Motor neuron (in vitro differentiated cells): ENCODE measurements around the gene KL. TPM values are rescaled to one million over a fixed set of nuclear protein-coding genes. Genes with fewer than 3 reads are reported as not detected.
A peak's percentile ranks its signal among the peaks of the same experiment; 100 is the strongest.

ENCODE experiments used
- ATAC-seq, 8 experiments: fragments of 200-7000 bp; cut with Tn5 transposase; replicated peaks in 6 of 8; 2 replicates each; pipeline ENCODE4 v1.8.0; 2021; ENCODE audit warnings: mild to moderate bottlenecking in 8 of 8, moderate library complexity in 8 of 8
- H3K27ac ChIP-seq, 2 donors: fragments of 250-450 bp; sonication (Bioruptor Pico); 2 replicates each; pipeline ENCODE4 v1.9.0; 2021; ENCODE audit warnings: antibody characterized with exemption in 2 of 2, mild to moderate bottlenecking in 2 of 2, moderate library complexity in 1 of 2
- H3K4me1 ChIP-seq, 2 donors: fragments of 250-450 bp; sonication (Bioruptor Pico); replicated peaks in 1 of 2; 2 replicates each; pipeline ENCODE4 v1.6.1; 2021; ENCODE audit warnings: antibody characterized with exemption in 2 of 2, mild to moderate bottlenecking in 2 of 2, moderate library complexity in 1 of 2
- H3K4me3 ChIP-seq, 5 donors: fragments of 250-450 bp; sonication (Bioruptor Pico); 2 replicates each; pipeline ENCODE4 v1.9.0; 2021; ENCODE audit warnings: antibody characterized with exemption in 5 of 5, mild to moderate bottlenecking in 5 of 5, moderate library complexity in 4 of 5
- WGBS, 10 experiments: fragments of 450-650 bp; shearing (Covaris generic); methylation state at CpG; one replicate each; pipeline ENCODE4 v1.0.0; 2022; 5-methylcytosine and 5-hydroxymethylcytosine counted together
- in situ Hi-C, 9 experiments: fragments of 400-800 bp; cut with MboI; loops; one replicate each; pipeline ENCODE4 v1.15.0; 2021; ENCODE audit warnings: low sequenced_read_pairs in 9 of 9, low pct_unique_long_range_greater_than_20kb in 2 of 9; ENCODE audit not compliant: unreplicated experiment in 9 of 9
- total RNA-seq, 8 experiments: library from RNA; unstranded; fragments of 300-600 nt; gene quantifications; 2 replicates each; pipeline versions ENCODE4 v1.2.3 to v1.2.4, GENCODE V29; 2022

Gene KL
- total RNA-seq, 8 experiments from 2014 or later, result 0.05 to 13.1 (median 0.14) TPM

GRCh38 chr13:33080972-33081590 lies 64.9 kb downstream of the KL start:
- in situ Hi-C loops, result no loop called here
- H3K4me1 ChIP-seq, result peaks cover 1 to 6% of the 10 kb centered on the region in 2 donors
- 12 to 89% (median 61%) methylated on average over 2 to 5 of the region's 5 CpGs for WGBS, 10 experiments
- no peak for ATAC-seq
- H3K27ac ChIP-seq, result no peak overlapping the region
- H3K4me3 ChIP-seq, result no peak overlapping the region

DNA sequence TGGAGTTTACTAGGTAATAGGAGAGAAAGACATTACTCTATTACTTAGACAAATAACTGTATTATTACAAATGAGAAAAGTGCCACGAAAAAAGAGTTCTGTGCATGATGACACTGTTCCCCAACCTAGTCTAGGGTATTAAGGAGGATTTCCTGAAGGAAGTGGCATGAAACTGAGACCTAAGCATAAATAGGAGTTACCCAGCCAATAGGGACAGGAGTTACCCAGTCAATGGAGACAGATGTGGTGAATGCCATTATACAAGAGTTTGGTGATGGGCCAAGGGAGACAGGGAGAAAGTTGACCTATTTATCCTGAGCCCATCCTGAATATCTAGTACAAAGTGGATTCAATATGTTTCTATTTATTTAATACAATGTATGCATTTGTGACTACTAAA lies 65.4 kb downstream of the KL start:
- no peaks in the 10 kb centered on the region for H3K4me1 ChIP-seq
- no peak overlapping the region for H3K4me3 ChIP-seq
- no peak for ATAC-seq
- in situ Hi-C loops, result no loop called here
- 22 to 67% (median 56%) methylated on average over 1 of the region's 1 CpG; no CpG with 5 or more reads in 2 of the 10 experiments for WGBS, 10 experiments
- H3K27ac ChIP-seq, result no peak overlapping the region

DNA sequence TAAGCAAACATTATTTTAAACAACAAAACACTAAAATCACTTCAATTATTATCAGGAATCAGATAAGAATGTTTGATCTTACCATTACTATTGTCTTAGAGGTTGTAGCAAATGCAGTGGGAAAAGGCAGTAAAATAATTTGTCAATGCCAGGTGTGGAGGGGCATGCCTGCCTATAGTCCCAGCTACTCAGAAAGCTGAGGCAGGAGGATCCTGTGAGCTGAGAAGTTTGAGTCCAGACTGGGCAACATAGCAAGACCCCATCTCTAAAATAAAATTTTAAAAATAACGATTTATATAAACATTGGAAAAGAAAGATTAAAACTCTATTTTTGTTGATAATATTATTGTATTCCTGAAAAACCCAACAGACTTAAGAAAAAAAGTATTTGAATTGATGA lies 66.8 kb downstream of the KL start:
- Histone ChIP-seq H3K4me3 (no peak overlapping the region), H3K4me1 (no peaks in the 10 kb centered on the region), H3K27ac (no peak overlapping the region)
- 88 to 100% (median 100%) methylated on average over 1 of the region's 1 CpG; no CpG with 5 or more reads in 1 of the 10 experiments for WGBS, 10 experiments
- in situ Hi-C loops, result no loop called here
- no peak for ATAC-seq

DNA sequence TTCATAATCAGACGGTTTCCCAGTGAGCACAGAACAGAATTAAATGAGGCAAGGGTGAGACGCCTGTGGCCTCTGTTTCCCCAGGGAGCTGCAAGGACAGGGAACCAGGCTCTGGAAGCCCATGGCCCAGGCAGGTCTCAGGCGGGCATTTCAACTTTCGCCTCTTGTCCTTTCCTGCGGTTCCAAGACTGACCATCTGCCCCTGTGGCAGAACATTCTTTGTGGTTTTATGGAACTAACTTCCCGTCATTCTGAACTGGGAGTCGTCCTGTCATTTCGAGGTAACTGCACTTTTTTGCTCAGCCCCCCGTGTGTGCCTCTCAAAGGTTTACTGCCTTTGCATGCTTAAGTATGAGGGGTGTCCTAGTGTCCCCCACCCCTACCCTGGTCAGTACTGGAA lies 70.9 kb downstream of the KL start:
- no peak for ATAC-seq
- in situ Hi-C loops, result no loop called here
- 86 to 100% (median 90%) methylated on average over 2 to 8 of the region's 9 CpGs; no CpG with 5 or more reads in 5 of the 10 experiments for WGBS, 10 experiments
- H3K4me3 ChIP-seq, result no peak overlapping the region
- H3K4me1 ChIP-seq, result peaks cover 20 to 28% of the 10 kb centered on the region in 2 donors
- no peak overlapping the region for H3K27ac ChIP-seq

DNA sequence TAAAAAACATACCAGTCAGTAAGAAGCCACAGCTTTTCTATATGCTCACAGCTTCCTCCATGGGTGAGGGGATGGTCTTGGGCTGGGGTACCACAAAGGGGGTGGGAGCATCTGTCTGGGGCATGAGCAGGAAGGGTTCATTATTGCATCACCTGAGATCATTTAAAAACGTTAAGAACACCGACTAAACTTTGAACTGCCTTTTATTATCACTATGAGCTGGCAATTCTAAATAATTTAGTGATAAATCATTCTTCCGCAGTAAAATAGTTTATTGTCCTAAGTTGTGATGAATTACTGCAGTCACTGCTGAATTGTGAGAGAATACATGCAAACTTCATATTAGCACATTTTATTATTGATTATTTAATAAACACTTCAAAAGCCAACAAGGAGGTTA lies 71.6 kb downstream of the KL start:
- Histone ChIP-seq H3K4me1 (peaks cover 23 to 30% of the 10 kb centered on the region in 2 donors), H3K27ac (no peak overlapping the region), H3K4me3 (no peak overlapping the region)
- WGBS, 10 experiments, result 17 to 92% (median 50%) methylated on average over 1 to 3 of the region's 3 CpGs; no CpG with 5 or more reads in 2 of the 10 experiments
- in situ Hi-C loops, result no loop called here
- ATAC-seq, result peak in 1 of 8 experiments; percentile 30

GRCh38 chr13:33089311-33089710 lies 73.1 kb downstream of the KL start:
- Histone ChIP-seq H3K4me1 (peaks cover 23 to 30% of the 10 kb centered on the region in 2 donors), H3K4me3 (no peak overlapping the region), H3K27ac (no peak overlapping the region)
- in situ Hi-C loops, result no loop called here
- WGBS, 10 experiments, result 93 to 100% (median 97%) methylated on average over 1 to 3 of the region's 3 CpGs; no CpG with 5 or more reads in 6 of the 10 experiments
- peak in 2 of 8 experiments; percentile 30 to 31 for ATAC-seq

DNA sequence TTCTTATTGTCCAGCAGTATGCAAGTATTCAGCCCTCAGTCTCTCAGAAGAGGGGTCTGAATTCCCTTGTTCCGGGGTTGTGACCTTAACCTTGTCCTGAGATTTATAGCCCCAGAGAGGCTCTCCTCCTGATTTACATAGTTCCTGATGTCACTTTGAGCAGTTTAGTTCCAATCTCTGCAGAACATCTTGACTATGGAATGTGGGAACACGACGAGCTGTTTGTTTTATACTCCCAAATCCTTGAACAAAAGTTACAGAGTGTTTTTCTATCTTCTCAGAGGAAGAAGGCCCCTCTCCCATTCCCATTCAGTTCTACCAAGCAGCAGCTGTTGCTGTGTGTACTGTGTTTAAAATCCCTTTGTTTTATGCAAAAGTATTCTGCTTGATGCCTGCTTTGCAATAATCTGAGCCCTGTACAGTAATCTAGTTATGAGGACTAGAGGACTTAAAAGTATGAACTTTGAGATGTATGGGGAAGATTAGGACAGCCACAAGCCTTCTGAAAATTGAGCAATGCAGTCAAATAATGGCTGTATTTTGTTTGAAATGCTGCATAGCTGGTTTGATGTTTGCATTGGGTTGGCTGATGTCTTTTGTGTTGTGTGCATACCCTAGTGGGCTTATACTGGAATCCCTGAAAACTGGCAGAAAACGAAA lies 74.7 kb downstream of the KL start:
- H3K4me1 ChIP-seq, result peaks cover 23 to 30% of the 10 kb centered on the region in 2 donors
- H3K27ac ChIP-seq, result peak overlapping the region in 1 of 2 donors; percentile 62
- WGBS, 10 experiments, result 13 to 100% (median 60%) methylated on average over 1 to 4 of the region's 4 CpGs; no CpG with 5 or more reads in 1 of the 10 experiments
- in situ Hi-C loops, result no loop called here
- H3K4me3 ChIP-seq, result no peak overlapping the region
- ATAC-seq, result peak in 5 of 8 experiments; percentile 22 to 48 (median 28)

- in situ Hi-C loops, result no loop called here
- peak overlapping the region in 1 of 2 donors; percentile 62 for H3K27ac ChIP-seq
- no peak overlapping the region for H3K4me3 ChIP-seq
- H3K4me1 ChIP-seq, result peaks cover 23 to 30% of the 10 kb centered on the region in 2 donors
- ATAC-seq, result peak in 5 of 8 experiments; percentile 58 to 89 (median 80)
- 50 to 100% (median 71%) methylated on average over 1 to 5 of the region's 5 CpGs for WGBS, 10 experiments
Observed at GRCh38 chr13:33091415-33091774, 75.2 kb downstream of the KL start.

GRCh38 chr13:33092073-33092987 lies 76.1 kb downstream of the KL start:
- in situ Hi-C loops, result no loop called here
- Histone ChIP-seq H3K4me3 (no peak overlapping the region), H3K4me1 (peaks cover 23 to 30% of the 10 kb centered on the region in 2 donors), H3K27ac (no peak overlapping the region)
- peak in 3 of 8 experiments; percentile 50 to 72 (median 64) for ATAC-seq
- WGBS, 10 experiments, result 46 to 83% (median 71%) methylated on average over 1 to 9 of the region's 11 CpGs; no CpG with 5 or more reads in 1 of the 10 experiments

- no peak overlapping the region for H3K27ac ChIP-seq
- peaks cover 3% of the 10 kb centered on the region in 2 donors for H3K4me1 ChIP-seq
- in situ Hi-C loops, result no loop called here
- ATAC-seq, result no peak
- H3K4me3 ChIP-seq, result no peak overlapping the region
- WGBS, 10 experiments, result 0 to 100% (median 37%) methylated on average over 2 of the region's 2 CpGs; no CpG with 5 or more reads in 3 of the 10 experiments
Observed at GRCh38 chr13:33096886-33097605, 80.8 kb downstream of the KL start.

DNA sequence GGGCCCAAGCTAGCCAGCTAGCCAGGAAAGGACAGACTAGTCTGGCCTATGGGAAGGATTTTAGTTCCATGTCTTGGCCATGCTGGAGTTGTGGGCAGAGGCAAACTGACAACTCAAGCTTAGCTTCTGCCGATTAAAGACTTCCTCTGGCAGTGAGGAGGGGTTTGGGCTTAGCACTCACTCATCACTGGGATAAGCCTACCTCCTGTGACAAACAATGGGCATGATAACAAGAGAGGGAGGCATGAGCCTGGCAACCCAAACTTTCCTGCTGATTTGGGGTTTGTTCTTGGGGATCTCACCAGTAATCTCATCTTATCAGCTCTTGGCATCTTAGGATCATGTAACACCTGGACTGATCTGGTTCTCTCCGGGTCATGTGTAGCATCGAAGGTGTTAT lies 83.6 kb downstream of the KL start:
- Histone ChIP-seq H3K27ac (no peak overlapping the region), H3K4me3 (no peak overlapping the region), H3K4me1 (no peaks in the 10 kb centered on the region)
- 43 to 100% (median 81%) methylated on average over 1 to 3 of the region's 3 CpGs; no CpG with 5 or more reads in 1 of the 10 experiments for WGBS, 10 experiments
- in situ Hi-C loops, result no loop called here
- ATAC-seq, result no peak

DNA sequence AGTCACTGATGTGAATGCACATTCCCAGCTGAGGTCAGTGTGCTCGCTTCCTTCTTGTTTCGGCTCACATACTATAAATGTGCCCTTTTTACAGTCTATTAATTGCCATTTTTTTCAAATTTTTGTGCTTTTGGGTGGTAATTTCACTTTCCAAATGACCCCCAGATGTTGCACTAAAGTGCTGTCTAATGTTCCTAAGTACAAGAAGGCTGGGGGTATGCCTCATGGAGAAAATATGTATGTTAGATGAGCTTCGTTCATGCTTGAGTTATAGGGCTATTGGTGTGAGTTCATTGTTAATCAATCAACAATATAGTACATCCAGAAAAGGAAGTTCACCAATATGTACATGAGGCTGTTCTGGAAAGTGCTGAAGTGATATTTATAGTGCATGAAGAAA lies 84.7 kb downstream of the KL start:
- in situ Hi-C loops, result no loop called here
- Histone ChIP-seq H3K4me3 (no peak overlapping the region), H3K27ac (no peak overlapping the region), H3K4me1 (no peaks in the 10 kb centered on the region)
- WGBS, 10 experiments, result 21 to 100% (median 89%) methylated on average over 1 to 3 of the region's 3 CpGs; no CpG with 5 or more reads in 2 of the 10 experiments
- ATAC-seq, result no peak
